HG03439 (cell line): ENCODE measurements around the gene STX17.
"Not testable (repeated sequence)": the region's sequence is repeated elsewhere in the genome, so short reads cannot be mapped to it uniquely, and the experiment has no call there.

Experiments
- ATAC-seq: cut with Tn5 transposase; IDR thresholded peaks from one replicate; pipeline ENCODE4 v1.9.1; 2021; ENCODE audit warnings: mild to moderate bottlenecking, moderate library complexity; ENCODE audit not compliant: unreplicated experiment

STX17 gene

GRCh38 chr9:99966716-99967115 is 60.3 kb downstream of the STX17 start:
- ATAC-seq = no peak

- no peak for ATAC-seq
Observed at GRCh38 chr9:99967457-99967856, 61.0 kb downstream of the STX17 start.

GRCh38 chr9:99970481-99970880 is 64.0 kb downstream of the STX17 start:
- no peak for ATAC-seq

GRCh38 chr9:99971410-99971809 is 65.0 kb downstream of the STX17 start:
- no peak for ATAC-seq

- no peak for ATAC-seq
Observed at GRCh38 chr9:99973455-99973854, 67.0 kb downstream of the STX17 start.

- no peak for ATAC-seq
Observed at GRCh38 chr9:99977033-99977792, 70.8 kb downstream of the STX17 start.

- ATAC-seq = no peak
Observed at GRCh38 chr9:99978221-99978620, 71.8 kb downstream of the STX17 start.

- no peak for ATAC-seq
Observed at GRCh38 chr9:99980598-99980997, 74.1 kb downstream of the STX17 start.

GRCh38 chr9:99986642-99987041 is 80.2 kb downstream of the STX17 start:
- no peak for ATAC-seq

- not testable (repeated sequence) for ATAC-seq
Observed at GRCh38 chr9:99990508-99990907, 84.1 kb downstream of the STX17 start.

GRCh38 chr9:99998266-99998665 is 91.8 kb downstream of the STX17 start:
- ATAC-seq = no peak

- ATAC-seq = no peak
Observed at GRCh38 chr9:99998866-99999265, 92.4 kb downstream of the STX17 start.

- ATAC-seq = no peak
Observed at GRCh38 chr9:99999797-100000196, 93.3 kb downstream of the STX17 start.

- ATAC-seq = no peak
Observed at GRCh38 chr9:100011062-100011681, 104.7 kb downstream of the STX17 start.

GRCh38 chr9:100012279-100012678 is 105.8 kb downstream of the STX17 start:
- ATAC-seq = no peak

GRCh38 chr9:100013573-100013972 is 107.1 kb downstream of the STX17 start:
- no peak for ATAC-seq

GRCh38 chr9:100014846-100015245 is 108.4 kb downstream of the STX17 start:
- ATAC-seq = no peak

GRCh38 chr9:100019541-100019940 is 113.1 kb downstream of the STX17 start:
- no peak for ATAC-seq
